ENCODE measurements around the gene AJM1. TPM values are rescaled to one million over a fixed set of nuclear protein-coding genes. Genes with fewer than 3 reads are reported as not detected.

The AJM1 gene
- total RNA-seq, 2 experiments from 2014 or later = 1.7 to 2.0 TPM

DNA sequence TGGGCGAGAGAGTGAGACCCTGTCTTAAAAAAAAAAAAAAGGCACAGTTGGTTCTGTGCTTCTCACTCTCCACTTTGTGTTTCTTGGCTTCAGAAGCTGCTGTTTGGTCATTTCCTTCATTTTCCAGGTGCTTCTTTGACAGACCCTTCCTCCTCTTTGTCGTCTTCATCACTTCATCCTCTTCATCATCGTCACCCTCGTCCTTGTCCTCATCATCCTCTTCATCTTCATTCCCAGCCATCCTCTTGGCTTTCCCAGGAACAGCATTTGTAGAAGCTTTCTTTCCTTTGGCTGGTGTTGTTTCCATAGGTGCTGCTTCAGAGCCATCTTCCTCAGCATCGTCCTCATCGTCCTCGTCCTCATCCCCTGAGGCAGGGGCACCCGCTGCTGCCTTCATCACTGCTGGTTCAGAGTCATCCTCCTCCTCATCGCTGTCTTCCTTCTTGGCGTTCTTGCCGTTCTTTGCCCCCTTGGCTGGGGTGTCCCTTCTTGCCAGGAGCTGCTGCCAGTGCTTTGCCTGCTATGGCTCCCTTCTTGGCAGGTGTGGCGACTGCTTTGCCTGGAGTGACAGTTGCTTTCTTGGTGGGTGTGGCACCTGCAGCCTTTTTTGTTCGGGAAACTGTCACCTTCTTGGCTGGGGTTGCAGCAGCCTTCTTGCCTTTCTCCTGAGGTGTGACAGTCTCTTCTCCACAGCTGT, 27.4 kb upstream of the AJM1 start:
- CTCF ChIA-PET = interaction anchor here (0.6 to 1.7 kb wide), 3 partner anchors 20 to 648 kb away, joined by 3 to 4 read pairs (median 3); no protein-coding TSS in a partner anchor
- peaks cover 22% of the 10 kb centered on the region for H3K4me1 Mint-ChIP-seq (ENCODE audit: low read depth)
- H3K4me3 Mint-ChIP-seq = no peak overlapping the region
- no peak for DNase-seq
- H3K9me3 Mint-ChIP-seq = no peaks in the 10 kb centered on the region
- H3K27me3 Mint-ChIP-seq (ENCODE audit: low read depth) = no peaks in the 10 kb centered on the region
- H3K36me3 Mint-ChIP-seq (ENCODE audit: low read depth) = peaks cover 24% of the 10 kb centered on the region
- intact Hi-C loops (cut with micrococcal nuclease) = no loop called here
- no peak overlapping the region for H3K27ac Mint-ChIP-seq

DNA sequence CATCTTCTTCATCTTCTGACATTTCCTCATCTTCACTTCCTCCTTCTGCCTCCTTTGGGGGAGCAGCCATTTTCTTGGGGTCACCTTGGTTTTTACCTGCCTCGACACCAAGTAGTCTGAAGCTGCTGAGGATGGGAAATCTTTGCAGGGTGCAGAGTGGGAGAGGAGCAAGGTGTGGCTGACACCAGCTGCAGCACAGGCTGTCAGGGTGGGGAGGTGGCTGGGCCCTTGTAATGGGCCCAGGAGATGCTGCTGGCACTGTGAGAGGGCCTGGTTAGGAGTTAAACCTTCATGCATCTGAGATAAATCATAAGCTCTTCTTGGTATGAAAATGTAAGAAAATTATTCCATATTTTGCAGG, 26.9 kb upstream of the AJM1 start:
- H3K27me3 Mint-ChIP-seq (ENCODE audit: low read depth) = no peaks in the 10 kb centered on the region
- H3K4me3 Mint-ChIP-seq = no peak overlapping the region
- no peak overlapping the region for H3K27ac Mint-ChIP-seq
- H3K9me3 Mint-ChIP-seq = no peaks in the 10 kb centered on the region
- H3K4me1 Mint-ChIP-seq (ENCODE audit: low read depth) = peaks cover 19% of the 10 kb centered on the region
- peaks cover 23% of the 10 kb centered on the region for H3K36me3 Mint-ChIP-seq (ENCODE audit: low read depth)
- CTCF ChIA-PET = interaction anchor here (0.6 to 1.7 kb wide), 3 partner anchors 19 to 389 kb away, joined by 3 to 4 read pairs (median 3); no protein-coding TSS in a partner anchor
- intact Hi-C loops (cut with micrococcal nuclease) = no loop called here
- DNase-seq = no peak

DNA sequence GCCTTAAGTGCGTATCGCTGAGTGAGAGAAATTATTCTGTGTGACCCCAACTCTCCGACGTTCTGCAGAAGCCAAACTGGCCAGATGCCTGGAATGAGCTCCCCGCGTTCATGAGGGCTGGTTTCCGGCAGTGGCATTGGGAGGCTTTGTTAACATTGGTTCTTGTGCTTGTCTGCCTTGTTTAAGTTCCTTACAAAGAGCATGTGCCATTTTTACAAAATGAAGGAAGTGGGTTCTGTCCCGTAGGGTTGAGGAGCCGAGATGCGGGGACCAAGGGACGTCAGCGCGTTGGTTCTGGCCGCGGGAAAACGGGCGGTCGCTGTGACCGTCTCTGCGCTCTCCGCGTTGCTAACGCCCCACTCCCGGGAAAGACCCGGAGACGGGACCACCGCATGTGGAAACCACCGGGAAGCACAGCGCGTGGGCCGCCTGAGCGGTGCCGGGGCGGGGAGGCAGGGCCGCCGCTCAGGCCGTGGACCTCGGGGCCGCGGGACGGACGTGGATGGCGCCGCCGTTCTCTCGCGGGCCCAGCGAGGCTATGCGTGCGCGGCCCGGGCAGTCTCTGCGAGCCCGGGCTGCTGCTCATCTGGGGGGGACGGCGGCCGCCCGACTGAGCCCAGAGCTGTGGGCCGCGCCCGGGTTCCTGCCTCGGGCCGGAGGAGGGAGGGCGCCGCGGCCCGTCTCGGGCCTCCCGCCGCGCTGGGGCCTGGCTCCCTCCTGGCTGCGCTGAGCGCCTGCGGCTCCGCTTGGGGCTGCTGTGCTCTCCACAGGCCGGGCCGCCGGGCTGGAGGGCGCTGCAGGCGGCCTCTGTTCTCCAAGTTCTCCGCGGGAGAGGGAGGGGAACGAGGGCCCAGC, 21.1 kb upstream of the AJM1 start:
- no peak for DNase-seq
- H3K9me3 Mint-ChIP-seq = no peaks in the 10 kb centered on the region
- H3K4me3 Mint-ChIP-seq = no peak overlapping the region
- H3K27ac Mint-ChIP-seq = no peak overlapping the region
- intact Hi-C loops (cut with micrococcal nuclease) = no loop called here
- H3K4me1 Mint-ChIP-seq (ENCODE audit: low read depth) = peaks cover 8% of the 10 kb centered on the region
- peaks cover 8% of the 10 kb centered on the region for H3K36me3 Mint-ChIP-seq (ENCODE audit: low read depth)
- H3K27me3 Mint-ChIP-seq (ENCODE audit: low read depth) = no peaks in the 10 kb centered on the region
- CTCF ChIA-PET = no interaction called here

DNA sequence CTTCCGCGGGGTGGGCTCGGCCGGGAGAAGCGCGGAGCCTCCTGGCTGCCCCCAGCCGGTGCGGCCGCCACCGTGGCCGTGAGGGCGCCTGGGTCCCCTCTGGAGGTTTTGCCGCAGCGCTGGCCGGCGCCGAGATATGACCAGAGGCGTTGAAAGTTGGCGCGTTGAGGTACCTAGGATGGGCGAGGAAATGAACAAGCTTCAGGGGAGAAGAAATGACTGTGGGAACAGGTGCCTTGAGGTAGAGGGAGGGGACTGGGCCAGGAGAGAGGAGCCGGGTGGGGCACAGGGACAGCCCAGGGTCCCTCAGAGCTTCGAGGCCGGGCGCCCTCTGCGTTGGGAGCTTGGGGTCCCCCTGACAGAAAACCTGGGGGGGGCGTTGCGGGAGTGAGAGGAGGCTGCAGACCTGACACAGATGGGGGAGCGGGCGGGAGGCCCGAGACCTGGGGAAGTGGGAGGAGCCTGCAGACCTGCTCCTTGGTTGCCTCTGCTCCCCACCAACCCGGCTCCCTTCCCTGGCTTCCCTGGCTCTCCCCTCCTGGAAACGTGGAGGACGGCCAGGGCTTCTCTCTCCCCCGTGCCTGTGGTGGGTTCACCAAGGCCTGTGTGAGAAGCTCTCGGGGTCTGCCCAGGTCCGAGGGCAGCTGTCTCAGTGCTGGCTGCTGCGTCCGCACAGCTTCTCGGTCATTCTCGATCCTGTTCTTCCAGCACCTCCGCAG, 20.3 kb upstream of the AJM1 start:
- Mint-ChIP-seq H3K27ac (no peak overlapping the region), H3K9me3 (no peaks in the 10 kb centered on the region), H3K4me3 (no peak overlapping the region), H3K36me3 (ENCODE audit: low read depth) (peaks cover 7% of the 10 kb centered on the region), H3K4me1 (ENCODE audit: low read depth) (peaks cover 7% of the 10 kb centered on the region), H3K27me3 (ENCODE audit: low read depth) (no peaks in the 10 kb centered on the region)
- intact Hi-C loops (cut with micrococcal nuclease) = no loop called here
- DNase-seq = no peak
- CTCF ChIA-PET = interaction anchor here (1.1 kb wide), 1 partner anchor 22 kb away, joined by 3 read pairs; no protein-coding TSS in a partner anchor

DNA sequence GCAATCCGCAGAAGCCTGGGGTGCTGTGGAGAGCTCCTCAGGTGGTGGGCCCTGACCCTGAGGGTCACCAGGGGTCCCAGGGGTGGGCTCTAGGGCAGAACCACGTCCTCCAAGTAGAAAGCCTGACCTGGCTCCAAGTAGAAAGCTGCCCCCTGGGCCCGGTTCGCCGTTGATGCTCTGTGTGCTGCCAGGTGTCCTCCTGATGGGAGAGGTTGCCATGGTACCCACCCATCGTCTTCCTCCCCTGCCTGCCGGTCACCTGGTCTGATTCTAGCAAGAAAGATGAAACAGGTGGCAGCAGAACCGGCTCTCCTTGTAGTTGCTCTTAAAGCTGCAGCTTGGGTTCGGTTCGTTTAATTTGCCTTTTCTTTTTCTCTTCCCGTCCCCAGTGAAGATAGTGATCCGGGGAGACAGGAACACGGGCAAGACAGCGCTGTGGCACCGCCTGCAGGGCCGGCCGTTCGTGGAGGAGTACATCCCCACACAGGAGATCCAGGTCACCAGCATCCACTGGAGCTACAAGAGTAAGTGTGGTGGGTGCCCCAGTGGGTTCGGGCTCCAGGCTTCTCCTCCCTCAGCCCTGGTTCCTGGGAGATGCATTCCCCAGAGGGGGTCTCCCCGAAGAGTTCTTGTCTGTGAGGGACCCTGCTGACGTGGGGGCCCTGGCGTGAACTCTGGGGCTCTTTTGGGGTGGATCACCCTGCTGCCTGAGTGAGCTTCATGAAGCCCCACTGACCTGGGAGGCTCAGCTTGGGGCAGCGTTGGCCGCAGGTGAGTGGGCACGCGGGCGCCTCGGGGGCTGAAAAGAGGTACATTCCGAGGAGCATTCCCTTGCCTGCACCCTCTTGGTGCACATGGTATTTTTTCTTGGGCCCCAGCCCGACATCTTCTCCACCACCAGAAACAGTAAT, 18.9 kb upstream of the AJM1 start:
- H3K4me1 Mint-ChIP-seq (ENCODE audit: low read depth) = peaks cover 5% of the 10 kb centered on the region
- no peak overlapping the region for H3K27ac Mint-ChIP-seq
- H3K4me3 Mint-ChIP-seq = no peak overlapping the region
- no peaks in the 10 kb centered on the region for H3K9me3 Mint-ChIP-seq
- peaks cover 5% of the 10 kb centered on the region for H3K36me3 Mint-ChIP-seq (ENCODE audit: low read depth)
- CTCF ChIA-PET = interaction anchor here (1.1 kb wide), 1 partner anchor 21 kb away, joined by 3 read pairs; no protein-coding TSS in a partner anchor
- no peak for DNase-seq
- H3K27me3 Mint-ChIP-seq (ENCODE audit: low read depth) = no peaks in the 10 kb centered on the region
- intact Hi-C loops (cut with micrococcal nuclease) = no loop called here

DNA sequence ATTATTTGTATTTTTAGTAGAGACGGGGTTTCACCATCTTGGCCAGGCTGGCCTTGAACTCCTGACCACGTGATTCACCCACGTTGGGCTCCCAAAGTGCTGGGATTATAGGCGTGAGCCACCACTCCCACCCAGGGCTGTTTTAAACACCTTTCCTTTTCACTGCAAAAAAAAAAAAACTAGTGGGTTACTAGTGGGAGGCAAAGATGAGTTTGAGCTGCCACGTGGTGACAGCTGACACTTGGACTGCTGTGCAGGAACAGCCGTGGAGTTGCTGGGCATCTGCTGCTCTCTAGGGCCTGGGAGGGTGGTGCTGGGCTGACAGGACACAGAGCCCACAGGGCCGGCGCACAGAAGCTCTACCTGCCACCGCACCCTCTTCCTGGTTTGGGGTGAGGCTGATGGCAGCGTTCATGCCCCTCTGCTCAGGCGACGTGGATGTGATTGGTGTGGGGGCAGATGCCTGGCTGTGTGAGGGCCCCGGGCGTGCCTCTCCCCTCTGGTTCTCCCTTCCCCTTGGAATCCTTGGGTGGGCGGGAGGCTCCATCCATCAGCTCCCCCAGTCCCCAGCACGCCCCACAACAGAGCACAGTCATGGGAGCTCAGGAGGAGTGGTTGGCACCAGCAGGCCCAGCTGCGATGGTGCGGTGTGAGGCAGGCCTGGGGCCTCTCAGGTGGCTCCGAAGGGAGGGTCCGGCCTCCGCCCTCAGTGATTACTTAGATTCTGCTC, 17.6 kb upstream of the AJM1 start:
- intact Hi-C loops (cut with micrococcal nuclease) = no loop called here
- no peak overlapping the region for H3K27ac Mint-ChIP-seq
- H3K27me3 Mint-ChIP-seq (ENCODE audit: low read depth) = no peaks in the 10 kb centered on the region
- H3K4me3 Mint-ChIP-seq = no peak overlapping the region
- DNase-seq = no peak
- CTCF ChIA-PET = interaction anchor here (0.8 kb wide), 1 partner anchor 222 kb away, joined by 3 read pairs; no protein-coding TSS in a partner anchor
- H3K4me1 Mint-ChIP-seq (ENCODE audit: low read depth) = peaks cover 5% of the 10 kb centered on the region
- peaks cover 7% of the 10 kb centered on the region for H3K36me3 Mint-ChIP-seq (ENCODE audit: low read depth)
- no peaks in the 10 kb centered on the region for H3K9me3 Mint-ChIP-seq

DNA sequence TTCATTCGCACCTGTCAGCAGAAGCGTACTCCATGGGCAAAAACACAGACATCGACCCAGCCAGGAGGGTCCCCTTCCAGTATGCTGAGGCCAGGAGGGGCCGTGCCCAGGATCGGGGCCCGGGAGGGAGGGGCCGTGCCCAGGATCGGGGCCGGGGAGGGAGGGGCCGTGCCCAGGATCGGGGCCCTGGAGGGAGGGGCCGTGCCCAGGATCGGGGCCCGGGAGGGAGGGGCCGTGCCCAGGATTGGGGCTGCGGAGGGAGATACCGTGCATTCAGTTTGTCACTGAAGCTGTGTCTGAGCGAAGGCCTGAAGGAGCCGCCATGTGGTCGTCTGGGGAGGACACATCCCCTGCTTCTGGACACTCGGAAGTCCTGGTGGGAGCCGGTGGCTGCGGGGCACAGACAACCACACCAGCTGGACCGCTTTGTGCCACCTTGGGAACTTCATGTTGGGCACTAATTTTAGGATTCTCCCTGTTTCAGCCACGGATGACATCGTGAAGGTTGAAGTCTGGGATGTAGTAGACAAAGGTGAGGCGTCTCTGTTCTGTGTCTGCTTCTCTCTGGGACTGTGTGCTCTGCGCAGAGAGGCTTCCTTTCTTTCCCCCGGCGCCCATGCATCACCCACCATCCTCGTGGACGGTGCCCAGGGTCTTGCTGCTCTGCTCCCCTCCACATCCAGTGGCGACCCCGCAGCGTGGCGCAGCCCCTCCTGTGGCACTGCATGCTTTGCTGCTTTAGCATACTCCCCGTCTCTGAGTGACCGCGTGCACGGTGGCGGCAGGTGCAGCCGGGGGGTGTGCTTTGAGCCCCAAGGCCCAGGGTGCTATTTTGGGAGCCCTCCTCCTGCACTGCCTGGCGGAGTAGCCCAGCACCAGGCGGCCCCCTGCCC, 16.7 kb upstream of the AJM1 start:
- DNase-seq = no peak
- H3K4me1 Mint-ChIP-seq (ENCODE audit: low read depth) = peaks cover 5% of the 10 kb centered on the region
- no peaks in the 10 kb centered on the region for H3K9me3 Mint-ChIP-seq
- no peaks in the 10 kb centered on the region for H3K27me3 Mint-ChIP-seq (ENCODE audit: low read depth)
- H3K4me3 Mint-ChIP-seq = no peak overlapping the region
- CTCF ChIA-PET = no interaction called here
- H3K27ac Mint-ChIP-seq = no peak overlapping the region
- intact Hi-C loops (cut with micrococcal nuclease) = no loop called here
- H3K36me3 Mint-ChIP-seq (ENCODE audit: low read depth) = peaks cover 7% of the 10 kb centered on the region

DNA sequence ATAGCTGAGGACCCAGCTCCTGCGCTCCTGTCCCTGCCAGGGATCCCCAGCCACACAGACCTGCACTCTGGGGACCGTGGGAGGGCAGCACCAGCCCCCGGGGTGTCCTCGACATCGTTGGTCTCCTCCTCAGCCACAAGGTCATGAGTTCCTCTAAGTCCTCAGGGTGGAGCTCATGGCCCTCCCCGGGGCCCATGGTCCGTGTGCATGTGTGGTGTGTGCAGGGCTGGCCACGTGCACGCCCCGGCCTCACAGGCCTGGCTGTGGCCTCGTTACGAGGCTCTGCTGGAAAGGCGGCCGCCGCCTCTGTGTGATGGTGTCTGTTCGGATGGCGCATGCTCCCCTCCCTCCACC, 16.1 kb upstream of the AJM1 start:
- Mint-ChIP-seq H3K27me3 (ENCODE audit: low read depth) (no peaks in the 10 kb centered on the region), H3K9me3 (no peaks in the 10 kb centered on the region), H3K27ac (no peak overlapping the region), H3K4me3 (no peak overlapping the region), H3K36me3 (ENCODE audit: low read depth) (peaks cover 6% of the 10 kb centered on the region), H3K4me1 (ENCODE audit: low read depth) (peaks cover under 1% of the 10 kb centered on the region)
- no peak for DNase-seq
- intact Hi-C loops (cut with micrococcal nuclease) = no loop called here
- CTCF ChIA-PET = no interaction called here

DNA sequence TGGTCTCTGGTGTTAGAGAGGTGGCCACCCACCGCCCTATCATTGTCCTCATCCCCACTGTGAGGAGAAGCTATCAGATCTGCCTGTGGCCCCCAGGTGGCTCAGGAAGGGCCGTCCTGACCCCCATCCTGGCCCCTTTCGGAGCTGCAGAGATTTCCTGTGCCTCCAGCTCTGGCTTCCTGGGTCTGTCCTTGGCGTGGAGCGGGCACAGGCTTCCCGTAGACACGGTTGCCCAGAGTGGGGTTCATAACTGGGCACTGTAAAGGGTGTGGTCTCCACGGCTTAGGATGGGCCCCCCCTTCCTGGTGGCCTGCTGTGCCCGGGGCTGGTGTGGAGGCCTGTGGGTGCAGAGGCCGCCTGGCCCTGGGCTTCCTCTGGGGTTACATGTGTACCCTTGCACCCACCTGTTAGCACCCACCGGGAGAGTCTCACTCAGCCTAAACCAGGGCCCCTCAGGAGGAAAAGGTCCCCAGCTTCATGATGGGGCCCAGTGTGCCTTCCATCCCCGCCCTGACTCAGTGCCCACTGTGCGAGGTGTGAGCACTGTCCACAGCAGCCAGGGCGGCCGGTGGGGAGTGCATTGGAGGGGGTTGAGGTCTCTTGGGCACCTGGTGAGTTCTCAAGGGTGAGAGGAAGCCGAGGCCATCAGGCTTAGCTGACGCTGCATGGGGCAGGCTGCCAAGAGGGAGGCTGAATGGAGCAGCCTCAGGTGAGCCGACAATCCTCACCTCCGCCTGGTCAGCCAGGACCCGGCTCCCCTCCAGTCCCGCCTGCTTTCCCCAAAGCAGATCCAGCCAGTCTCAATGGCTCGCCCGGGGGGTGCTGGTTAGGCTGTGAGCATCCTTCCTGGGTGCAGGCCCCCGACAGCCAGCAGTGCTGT, 15.3 kb upstream of the AJM1 start:
- CTCF ChIA-PET = no interaction called here
- DNase-seq = no peak
- H3K36me3 Mint-ChIP-seq (ENCODE audit: low read depth) = peaks cover 10% of the 10 kb centered on the region
- no peaks in the 10 kb centered on the region for H3K9me3 Mint-ChIP-seq
- no peak overlapping the region for H3K27ac Mint-ChIP-seq
- intact Hi-C loops (cut with micrococcal nuclease) = no loop called here
- no peak overlapping the region for H3K4me3 Mint-ChIP-seq
- H3K27me3 Mint-ChIP-seq (ENCODE audit: low read depth) = no peaks in the 10 kb centered on the region
- no peaks in the 10 kb centered on the region for H3K4me1 Mint-ChIP-seq (ENCODE audit: low read depth)

DNA sequence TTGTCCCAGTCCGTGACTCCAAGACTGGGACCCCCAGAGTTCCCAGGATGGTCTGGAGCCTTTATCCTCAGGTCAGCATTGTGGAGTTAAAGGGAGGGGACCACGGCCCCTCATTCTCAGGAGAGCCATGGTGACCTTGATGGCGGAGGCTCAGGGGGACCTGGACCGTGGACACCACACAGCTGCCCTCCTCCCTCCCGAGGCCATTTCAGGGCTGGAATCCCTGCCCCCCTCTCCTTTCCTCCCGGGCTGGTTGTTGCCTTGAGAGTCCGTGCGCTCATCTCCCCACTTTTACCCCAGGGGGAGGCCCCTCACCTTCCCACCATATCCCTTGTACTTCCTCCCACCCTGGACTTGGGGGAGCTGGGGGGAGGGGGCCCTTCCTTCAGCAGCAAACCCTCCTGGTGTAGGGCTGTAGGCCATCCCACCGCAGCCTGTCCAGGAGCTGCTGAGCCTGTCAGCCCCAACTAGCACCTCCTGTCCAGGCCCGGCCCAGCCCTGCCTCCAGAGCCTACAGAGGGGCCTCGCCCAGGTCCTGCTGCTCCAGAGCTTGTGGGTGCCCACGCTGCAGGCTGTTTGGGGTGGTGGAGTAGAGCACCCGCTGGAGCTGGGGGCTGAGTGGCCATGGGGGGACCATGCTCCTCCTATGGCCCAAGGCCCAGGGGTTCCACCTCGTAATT, 14.3 kb upstream of the AJM1 start:
- H3K4me3 Mint-ChIP-seq = no peak overlapping the region
- no peak for DNase-seq
- intact Hi-C loops (cut with micrococcal nuclease) = no loop called here
- H3K4me1 Mint-ChIP-seq (ENCODE audit: low read depth) = no peaks in the 10 kb centered on the region
- H3K36me3 Mint-ChIP-seq (ENCODE audit: low read depth) = peaks cover 10% of the 10 kb centered on the region
- no peak overlapping the region for H3K27ac Mint-ChIP-seq
- no peaks in the 10 kb centered on the region for H3K27me3 Mint-ChIP-seq (ENCODE audit: low read depth)
- H3K9me3 Mint-ChIP-seq = no peaks in the 10 kb centered on the region
- CTCF ChIA-PET = no interaction called here
